HAP-1 (cell line): Measurements from ENCODE around the gene HOXA10.

Experiments used
- DNase-seq, 2 experiments: peaks; one replicate each; pipeline ENCODE4 v3.0.0-alpha.2; 2016 to 2020; ENCODE audit warnings: low spot score in 2 of 2
- H3K27me3 ChIP-seq: fragments of 250-450 bp; sonication (Bioruptor Pico); 2 replicates; pipeline ENCODE4 v1.5.1; 2020; ENCODE audit warnings: low read depth, mild to moderate bottlenecking, moderate library complexity
- H3K36me3 ChIP-seq: fragments of 250-450 bp; sonication (Bioruptor Pico); replicated peaks from 2 replicates; pipeline ENCODE4 v1.5.1; 2020; ENCODE audit warnings: mild to moderate bottlenecking
- H3K4me1 ChIP-seq: fragments of 250-450 bp; sonication (Bioruptor Pico); 2 replicates; pipeline ENCODE4 v1.5.1; 2020; ENCODE audit warnings: mild to moderate bottlenecking
- H3K4me3 ChIP-seq: fragments of 250-450 bp; sonication (Bioruptor Pico); 2 replicates; pipeline ENCODE4 v1.5.1; 2020; ENCODE audit warnings: mild to moderate bottlenecking, moderate library complexity
- H3K9me3 ChIP-seq: fragments of 250-450 bp; sonication (Bioruptor Pico); 2 replicates; pipeline ENCODE4 v1.5.1; 2020; ENCODE audit warnings: mild to moderate bottlenecking, moderate library complexity
- in situ Hi-C: fragments of 300-500 bp; cut with MboI; formaldehyde crosslinking; loops from 3 replicates; pipeline ENCODE4 v1.14.3; 2020; ENCODE audit warnings: low sequenced_read_pairs, inconsistent platforms, mixed read lengths

The HOXA10 gene

DNA sequence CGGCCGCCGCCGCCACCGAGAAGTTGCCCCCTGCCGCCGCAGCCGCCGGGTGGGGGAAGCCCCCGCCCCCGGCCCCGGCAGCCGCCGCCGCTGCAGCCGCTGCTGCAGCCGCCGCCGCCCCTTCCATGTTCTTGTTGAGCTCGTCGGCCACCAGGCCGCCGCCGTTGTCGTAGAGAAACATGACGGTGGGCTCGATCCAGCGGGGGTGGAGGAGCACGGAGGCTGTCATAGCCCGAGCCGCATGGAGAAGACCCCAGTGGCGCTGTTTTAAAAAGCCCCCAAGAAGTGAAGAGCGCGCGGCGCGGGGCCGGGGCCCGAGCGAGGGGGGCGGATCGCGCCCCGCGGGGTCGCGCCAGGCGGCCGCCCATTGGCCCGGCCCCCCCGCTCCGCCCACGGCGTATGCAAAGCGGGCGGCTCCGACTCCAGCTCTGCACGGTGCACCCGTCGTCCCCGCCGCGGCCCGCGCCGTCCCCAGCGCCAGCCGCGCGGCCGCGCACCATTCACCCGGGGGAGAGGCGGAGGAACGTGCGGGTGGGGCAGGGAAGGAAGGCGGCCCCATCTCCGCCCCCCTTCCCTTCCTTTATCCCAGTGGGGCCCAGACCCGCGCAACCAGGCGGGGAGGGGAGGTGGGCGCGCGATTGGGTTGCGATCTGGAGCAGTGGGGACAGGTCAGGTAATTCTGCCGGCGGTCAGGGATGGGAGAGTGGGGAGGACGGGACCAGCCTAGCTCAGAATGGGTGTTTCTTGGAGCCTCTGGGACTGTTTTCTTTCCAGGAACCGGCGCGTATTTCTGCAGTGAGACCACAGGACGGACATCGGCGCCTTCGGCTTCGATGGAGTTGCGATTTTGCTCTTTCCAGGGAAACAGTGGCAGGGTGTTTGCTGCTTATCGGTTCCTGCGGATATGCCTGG lies 26.0 kb upstream of the HOXA10 start, which contains the start of gene HOXA13:
Gene HOXA13 (minus strand): TSS at position 243 of the 912 bp plus-strand sequence. CDS start 14 bp downstream, at position 229.
- Histone ChIP-seq H3K27me3 (no peaks in the 10 kb centered on the region), H3K4me1 (peaks cover 24% of the 10 kb centered on the region), H3K4me3 (peak within 1 kb of the TSS; percentile 65), H3K36me3 (peaks cover 9% of the 10 kb centered on the region), H3K9me3 (no peaks in the 10 kb centered on the region)
- peak; percentile 83 to 91 for DNase-seq
- in situ Hi-C loops: loop anchor here (5.0 to 10.0 kb wide), 4 partner anchors 385 to 817 kb away; partner anchors contain the start of gene TAX1BP1

DNA sequence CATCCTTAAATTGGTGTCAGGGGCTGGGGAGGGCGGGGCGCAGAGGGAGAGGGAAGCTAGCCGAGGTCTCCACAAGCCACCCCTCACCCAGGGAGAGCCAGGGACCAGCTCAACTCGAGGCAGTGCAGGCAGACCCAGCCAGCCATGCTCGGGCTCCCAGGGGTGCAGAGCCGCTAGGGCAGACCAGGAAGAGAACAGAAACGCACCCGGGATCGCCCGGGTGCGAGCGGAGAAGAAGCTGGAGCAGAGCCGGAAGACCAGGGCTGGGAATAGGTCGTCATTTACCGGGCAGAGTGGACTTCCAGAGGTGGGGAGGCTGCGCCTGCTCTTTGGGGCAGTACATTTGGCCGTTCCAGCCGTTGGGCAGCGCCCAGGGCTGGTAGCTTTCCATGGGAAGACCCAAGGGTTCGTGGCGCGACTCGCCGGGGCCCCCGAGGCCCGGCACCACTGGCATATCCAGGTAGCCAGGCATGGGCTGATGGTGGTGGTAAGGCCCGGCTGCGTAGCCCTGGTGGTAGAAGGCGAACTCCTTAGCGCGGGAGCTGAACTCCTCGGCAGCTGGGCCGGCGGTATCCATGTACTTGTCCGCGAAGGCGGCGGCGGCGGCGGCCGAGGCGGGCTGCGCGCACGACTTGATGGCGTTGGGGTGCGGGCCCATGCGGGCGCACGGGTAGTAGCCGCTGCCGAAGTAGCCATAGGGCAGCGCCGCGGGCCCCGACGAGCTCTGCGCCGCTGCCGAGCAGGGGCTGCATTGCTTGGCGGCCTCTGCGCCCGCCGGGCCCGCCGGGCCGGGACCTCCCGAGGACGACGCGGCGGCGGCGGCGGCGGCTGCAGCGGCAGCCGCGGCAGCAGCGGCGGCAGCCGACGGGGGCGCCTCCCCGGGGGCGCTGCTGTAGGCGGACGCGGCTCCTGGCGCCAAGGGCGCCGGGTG lies 25.0 kb upstream of the HOXA10 start:
- H3K27me3 ChIP-seq: no peaks in the 10 kb centered on the region
- in situ Hi-C loops: loop anchor here (5.0 kb wide), 2 partner anchors 723 to 818 kb away; no protein-coding TSS in a partner anchor
- peaks cover 19% of the 10 kb centered on the region for H3K4me1 ChIP-seq
- no peaks in the 10 kb centered on the region for H3K9me3 ChIP-seq
- H3K4me3 ChIP-seq: peak overlapping the region; percentile 65
- peak in 1 of 2 experiments; percentile 46 for DNase-seq
- H3K36me3 ChIP-seq: peaks cover 16% of the 10 kb centered on the region

DNA sequence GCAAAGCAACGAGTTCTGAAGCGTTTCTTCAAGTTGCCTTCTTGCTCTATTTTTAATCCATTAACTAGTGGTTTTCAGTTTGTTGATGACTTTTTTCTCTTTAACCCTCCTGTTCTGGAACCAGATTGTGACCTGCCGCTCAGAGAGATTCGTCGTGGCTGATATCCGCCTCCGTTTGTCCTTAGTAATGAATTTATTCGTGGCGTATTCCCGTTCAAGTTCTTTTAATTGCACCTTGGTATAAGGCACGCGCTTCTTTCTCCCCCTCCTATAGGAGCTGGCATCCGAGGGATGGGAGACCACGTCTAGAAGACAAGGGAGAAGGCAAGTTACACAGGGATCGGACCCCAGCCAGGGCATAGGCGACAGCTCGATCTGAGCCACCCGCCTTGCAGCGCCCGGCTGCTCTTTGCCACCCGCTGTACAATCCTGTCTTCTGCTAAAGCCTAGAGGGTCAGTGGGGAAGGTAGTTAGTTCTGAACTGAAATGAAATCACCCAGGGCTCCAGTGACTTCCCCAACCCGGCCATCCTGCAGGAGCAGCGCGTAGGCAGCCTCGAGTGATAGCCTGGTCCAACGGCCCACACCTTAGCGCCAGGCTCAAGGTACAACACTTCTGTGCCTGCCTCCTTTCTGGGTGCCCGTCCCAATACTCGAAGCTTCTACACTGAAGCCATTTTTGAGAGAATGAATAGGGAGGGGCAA lies 24.2 kb upstream of the HOXA10 start:
- Histone ChIP-seq H3K4me1 (peaks cover 14% of the 10 kb centered on the region; the same call in 1 of the 2 replicates), H3K9me3 (no peaks in the 10 kb centered on the region), H3K27me3 (no peaks in the 10 kb centered on the region), H3K36me3 (peaks cover 25% of the 10 kb centered on the region), H3K4me3 (peak overlapping the region; percentile 65)
- DNase-seq: peak in 1 of 2 experiments; percentile 44
- in situ Hi-C loops: loop anchor here (5.0 kb wide), 2 partner anchors 724 to 819 kb away; no protein-coding TSS in a partner anchor

DNA sequence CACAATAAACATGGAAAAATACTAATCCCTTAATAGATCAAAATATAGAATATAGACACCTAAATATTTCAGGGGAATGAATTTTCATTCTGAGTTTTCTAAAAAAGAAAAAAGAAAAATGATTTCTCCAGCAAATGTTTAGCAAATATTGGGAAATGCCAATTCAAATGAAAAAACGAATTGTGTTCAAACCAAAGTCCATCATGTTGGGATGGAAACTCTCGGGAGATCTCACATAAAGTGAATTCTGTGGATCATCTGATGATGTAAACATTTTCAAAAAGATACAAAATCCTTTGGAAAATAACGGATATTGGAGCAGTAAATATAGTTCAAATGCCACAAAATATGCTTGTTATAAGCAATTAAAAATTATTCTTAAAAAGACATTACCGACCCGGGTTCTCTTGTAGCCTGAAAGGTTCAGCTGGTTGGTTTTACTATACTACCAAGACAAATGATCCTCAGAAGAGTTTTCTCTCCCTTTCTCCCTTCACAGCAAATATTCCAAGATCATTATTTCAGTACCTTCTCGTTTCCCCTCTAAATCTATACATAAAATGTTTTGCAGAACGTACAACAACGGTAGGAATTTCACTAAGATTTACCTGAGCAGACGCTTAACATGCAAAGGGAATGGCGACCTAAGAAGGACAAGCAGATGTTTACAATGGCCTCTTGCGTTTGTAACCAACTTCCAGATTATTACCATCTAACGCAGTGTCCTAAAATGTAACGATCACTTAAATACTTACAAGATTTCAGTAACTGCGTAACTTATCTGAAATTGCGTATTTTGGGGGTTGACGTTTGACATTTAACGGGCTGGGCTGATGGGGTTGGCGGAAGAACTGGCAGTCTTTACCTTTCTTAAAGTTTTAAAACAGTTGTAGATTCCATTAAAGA lies 23.3 kb upstream of the HOXA10 start:
- in situ Hi-C loops: loop anchor here (5.0 kb wide), 2 partner anchors 725 to 820 kb away; no protein-coding TSS in a partner anchor
- Histone ChIP-seq H3K4me1 (peaks cover 9% of the 10 kb centered on the region; the same call in 1 of the 2 replicates), H3K27me3 (no peaks in the 10 kb centered on the region), H3K4me3 (peak overlapping the region; percentile 65), H3K9me3 (no peaks in the 10 kb centered on the region), H3K36me3 (peaks cover 29% of the 10 kb centered on the region)
- no peak for DNase-seq

DNA sequence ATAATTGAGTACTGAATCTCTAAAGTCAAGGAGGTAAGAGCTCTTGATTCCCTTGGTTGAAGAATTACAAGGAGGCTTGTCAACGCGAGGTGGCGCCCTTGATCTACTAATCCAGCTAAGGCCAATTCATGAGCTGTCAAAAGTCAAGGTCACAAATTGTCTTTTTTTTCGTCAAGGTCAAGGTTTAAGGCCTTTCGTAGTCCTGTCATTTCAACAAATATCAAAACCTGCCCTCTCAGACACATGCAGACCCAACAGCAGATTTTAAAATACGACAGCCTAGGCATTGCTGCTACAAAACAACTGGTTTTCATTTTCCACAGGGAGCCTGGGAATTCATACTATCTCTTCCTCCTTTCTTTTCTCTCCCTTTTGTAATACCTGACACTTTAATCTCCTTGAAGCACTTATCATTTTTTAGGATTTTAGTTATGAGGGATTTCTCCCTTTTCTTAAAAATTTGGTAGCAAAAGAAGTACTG lies 22.2 kb upstream of the HOXA10 start:
- Histone ChIP-seq H3K4me1 (peaks cover 9% of the 10 kb centered on the region; the same call in 1 of the 2 replicates), H3K36me3 (peaks cover 39% of the 10 kb centered on the region), H3K9me3 (no peaks in the 10 kb centered on the region), H3K27me3 (no peaks in the 10 kb centered on the region), H3K4me3 (peak overlapping the region; percentile 65)
- in situ Hi-C loops: loop anchor here (5.0 kb wide), 2 partner anchors 726 to 821 kb away; no protein-coding TSS in a partner anchor
- DNase-seq: peak; percentile 80 to 95

DNA sequence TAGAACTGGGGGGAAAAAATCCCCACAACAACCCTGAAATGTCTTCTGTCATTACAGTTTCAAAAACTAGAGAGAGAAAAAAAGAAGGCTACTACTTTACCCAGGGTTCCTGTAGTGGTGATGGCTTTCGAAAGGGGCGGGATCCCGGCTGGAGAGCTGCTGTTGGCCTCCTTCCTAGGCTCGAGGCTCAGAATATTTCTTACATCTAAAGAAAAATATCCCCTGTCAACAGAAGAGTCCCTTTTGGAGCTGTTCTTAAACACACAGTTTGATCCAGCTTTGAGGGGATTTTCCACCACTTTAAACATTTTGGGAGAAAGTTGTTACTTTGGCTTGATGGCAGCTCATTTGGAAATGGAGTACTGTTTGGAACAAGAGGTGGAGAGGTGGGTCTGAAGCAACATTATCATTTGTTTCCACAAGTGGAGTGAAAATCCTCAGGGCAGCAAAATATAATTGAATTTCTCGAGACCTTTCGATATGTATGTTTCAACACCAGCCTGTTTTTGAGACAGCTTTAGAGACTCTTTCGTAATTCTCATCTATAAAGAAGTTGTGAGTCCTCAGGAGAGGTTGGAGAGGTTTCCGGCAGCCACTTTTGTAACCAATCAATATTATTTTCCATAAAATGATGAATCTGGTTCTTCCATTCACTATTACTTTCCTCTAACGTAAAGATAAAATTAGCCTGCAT lies 20.7 kb upstream of the HOXA10 start:
- Histone ChIP-seq H3K4me1 (peaks cover 11% of the 10 kb centered on the region), H3K4me3 (peak overlapping the region; percentile 65), H3K36me3 (peaks cover 41% of the 10 kb centered on the region), H3K9me3 (no peaks in the 10 kb centered on the region), H3K27me3 (no peaks in the 10 kb centered on the region)
- DNase-seq: peak in 1 of 2 experiments; percentile 56
- in situ Hi-C loops: loop anchor here (5.0 kb wide), 3 partner anchors 582 to 822 kb away; no protein-coding TSS in a partner anchor

DNA sequence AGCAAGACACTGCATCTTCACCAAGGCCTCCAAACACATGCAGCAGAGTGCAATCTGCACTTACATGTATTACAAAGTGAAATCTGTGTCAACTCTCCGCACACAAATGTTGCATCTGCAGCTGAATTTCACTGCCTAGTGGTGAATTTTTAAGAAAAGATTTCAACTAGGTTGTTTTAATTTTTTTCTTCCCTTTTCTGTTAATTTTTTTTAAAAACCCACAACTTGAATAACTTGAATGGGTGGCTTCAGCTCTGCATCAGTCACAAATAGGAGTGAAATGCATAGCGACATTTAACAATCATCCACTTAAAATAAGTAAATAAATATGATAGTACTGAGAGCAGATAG lies 19.9 kb upstream of the HOXA10 start:
- H3K27me3 ChIP-seq: no peaks in the 10 kb centered on the region
- no peaks in the 10 kb centered on the region for H3K9me3 ChIP-seq
- in situ Hi-C loops: loop anchor here (5.0 kb wide), 1 partner anchor 583 kb away; no protein-coding TSS in a partner anchor
- peaks cover 41% of the 10 kb centered on the region for H3K36me3 ChIP-seq
- H3K4me3 ChIP-seq: peak overlapping the region; percentile 65
- H3K4me1 ChIP-seq: peaks cover 20% of the 10 kb centered on the region
- no peak for DNase-seq

DNA sequence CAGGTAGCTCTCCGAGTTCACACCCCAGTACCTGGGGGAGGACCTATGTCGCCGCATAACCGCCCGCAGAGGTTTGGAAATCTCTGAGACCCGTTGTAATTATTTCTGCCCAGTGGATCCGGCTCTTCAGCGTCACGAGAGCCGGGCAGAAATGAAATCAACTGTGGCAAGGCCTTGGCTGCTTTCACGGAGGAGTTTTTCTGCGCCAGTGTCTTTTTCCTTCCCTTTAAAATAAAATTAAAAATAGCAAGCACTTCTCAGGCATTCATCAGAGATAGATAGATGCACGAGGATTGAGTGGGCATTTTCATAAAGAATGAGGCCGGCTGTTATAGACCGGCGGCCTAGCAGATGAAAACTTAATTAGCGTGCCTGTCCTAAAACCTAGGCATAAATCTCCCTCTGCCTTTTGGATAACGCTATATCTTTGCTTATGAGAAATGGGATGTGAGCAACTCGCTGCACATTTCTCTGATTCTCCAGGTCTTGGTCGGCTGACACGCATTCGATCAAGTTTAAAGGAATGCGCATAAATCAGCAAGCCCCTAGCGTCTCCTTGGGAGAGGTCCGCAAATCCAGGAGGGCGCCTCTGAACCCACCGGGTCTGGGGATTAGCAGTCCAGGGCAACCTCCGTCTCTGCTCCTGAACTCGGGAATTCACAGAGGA lies 19.3 kb upstream of the HOXA10 start:
- Histone ChIP-seq H3K9me3 (no peaks in the 10 kb centered on the region), H3K36me3 (peaks cover 41% of the 10 kb centered on the region), H3K27me3 (no peaks in the 10 kb centered on the region), H3K4me3 (peak overlapping the region; percentile 65), H3K4me1 (peaks cover 25% of the 10 kb centered on the region)
- peak; percentile 60 to 72 for DNase-seq
- in situ Hi-C loops: loop anchor here (5.0 kb wide), 1 partner anchor 584 kb away; no protein-coding TSS in a partner anchor

DNA sequence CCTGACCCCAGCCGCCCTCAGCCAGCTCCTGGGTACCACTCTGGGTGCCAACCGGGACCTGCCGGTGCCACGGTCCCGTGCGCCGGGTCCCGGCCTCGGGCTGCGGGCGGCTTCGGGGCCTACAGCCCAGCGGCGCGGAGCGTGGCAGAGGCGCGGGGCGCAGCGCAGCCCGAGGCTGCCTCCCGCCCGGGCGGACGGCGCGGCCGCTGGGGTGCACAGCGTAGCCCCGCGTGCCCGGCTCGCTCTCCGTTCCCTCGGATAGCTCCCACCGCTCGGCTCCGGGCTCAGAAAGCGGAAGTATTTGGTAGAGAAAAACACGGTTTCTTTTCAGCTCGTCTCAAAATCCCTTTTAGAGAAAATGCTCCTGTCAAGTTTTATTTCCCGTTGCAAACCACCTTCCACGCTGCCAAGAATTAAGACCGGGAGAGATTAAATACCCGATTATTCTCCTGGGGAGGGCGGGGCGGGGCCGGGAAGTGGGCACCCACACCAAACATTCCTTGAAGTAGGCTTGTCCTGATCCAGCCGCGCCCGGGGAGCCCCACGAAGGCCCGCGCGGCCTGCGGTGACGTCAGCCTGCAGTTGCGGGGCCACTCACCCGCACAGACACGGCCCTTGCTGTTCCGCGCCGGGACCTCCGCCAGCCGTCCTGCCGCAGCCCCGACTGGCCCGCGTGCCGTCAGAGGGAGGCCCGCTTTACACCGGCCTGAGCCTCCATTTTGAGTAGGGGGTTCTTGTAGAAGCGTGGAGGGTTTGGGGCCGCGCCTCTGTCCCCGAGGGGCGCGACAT lies 18.6 kb upstream of the HOXA10 start:
- in situ Hi-C loops: loop anchor here (5.0 kb wide), 1 partner anchor 585 kb away; no protein-coding TSS in a partner anchor
- DNase-seq: peak in 1 of 2 experiments; percentile 37
- Histone ChIP-seq H3K4me1 (peaks cover 30% of the 10 kb centered on the region), H3K9me3 (no peaks in the 10 kb centered on the region), H3K36me3 (peaks cover 41% of the 10 kb centered on the region), H3K27me3 (no peaks in the 10 kb centered on the region), H3K4me3 (peak overlapping the region; percentile 65)

DNA sequence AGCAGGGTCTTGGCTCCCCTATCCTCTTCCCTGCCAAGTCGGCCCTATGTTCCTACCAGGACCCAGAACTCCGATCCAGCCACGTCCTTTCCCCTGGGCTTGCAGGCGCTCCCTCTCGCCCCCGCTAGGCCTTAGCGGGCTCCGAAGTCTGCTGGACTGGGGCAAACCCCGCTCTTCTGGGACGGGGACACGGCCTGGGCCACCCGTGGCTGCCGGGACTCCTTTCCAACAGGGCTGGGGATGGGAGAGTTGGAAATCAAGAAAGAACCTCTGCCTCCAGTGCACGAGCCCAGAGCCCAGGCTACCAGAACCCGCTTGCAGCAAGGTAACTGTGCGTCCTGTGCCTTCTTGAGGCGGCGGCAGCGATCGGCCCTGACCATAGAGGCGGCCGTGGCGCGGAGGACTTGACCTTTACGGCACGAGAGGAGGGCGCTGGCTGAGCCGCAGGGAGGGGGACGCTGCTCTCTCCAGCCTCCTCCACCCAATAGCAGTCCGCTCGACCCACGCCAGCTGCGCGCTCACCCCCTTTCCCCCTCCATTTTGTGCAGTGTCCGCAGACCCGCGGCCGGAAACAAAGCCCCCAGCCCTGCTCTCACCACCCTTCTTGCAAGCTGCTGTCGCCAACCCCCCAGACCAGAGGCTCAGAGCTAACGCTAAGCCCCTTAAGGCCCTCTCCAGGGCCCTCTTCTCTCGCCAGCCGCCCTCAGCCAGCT lies 17.9 kb upstream of the HOXA10 start:
- in situ Hi-C loops: loop anchor here (5.0 kb wide), 1 partner anchor 585 kb away; no protein-coding TSS in a partner anchor
- no peak overlapping the region for H3K4me3 ChIP-seq
- H3K36me3 ChIP-seq: peaks cover 41% of the 10 kb centered on the region
- peaks cover 34% of the 10 kb centered on the region for H3K4me1 ChIP-seq
- H3K9me3 ChIP-seq: no peaks in the 10 kb centered on the region
- peak in 1 of 2 experiments; percentile 12 for DNase-seq
- no peaks in the 10 kb centered on the region for H3K27me3 ChIP-seq
